Transverse colon (tissue), 4 donors: Measurements from ENCODE around the gene SLC25A10. TPM values are rescaled to one million over a fixed set of nuclear protein-coding genes. Genes with fewer than 3 reads are reported as not detected.
A peak's percentile ranks its signal among the peaks of the same experiment; 100 is the strongest.

Experiments used
- DNase-seq: peaks from one replicate; pipeline ENCODE4 v3.0.0-alpha.2; 2019
- H3K27ac ChIP-seq, 4 donors: fragments of 200-600 bp; sonication (generic); 2 replicates each; pipeline ENCODE4 v1.5.1; 2016 to 2018; ENCODE audit warnings: inconsistent platforms in 4 of 4
- H3K27me3 ChIP-seq: fragments of 200-600 bp; sonication (generic); 2 replicates; pipeline ENCODE4 v1.5.1; 2017; ENCODE audit warnings: inconsistent platforms
- H3K36me3 ChIP-seq, 4 donors: fragments of 200-600 bp; sonication (generic); 2 replicates each; pipeline ENCODE4 v1.5.1; 2017 to 2019; ENCODE audit warnings: inconsistent platforms in 4 of 4
- H3K4me1 ChIP-seq, 4 donors: fragments of 200-600 bp; sonication (generic); 2 replicates each; pipeline ENCODE4 v1.5.1; 2017 to 2020; ENCODE audit warnings: inconsistent platforms in 4 of 4
- H3K4me3 ChIP-seq, 4 donors: fragments of 200-600 bp; sonication (generic); 1 replicate in 1 of 4; 2 replicates in 3 of 4; pipeline versions ENCODE4 v1.5.1 to v1.6.1; 2017 to 2019; ENCODE audit warnings: inconsistent platforms in 4 of 4
- H3K9me3 ChIP-seq, 2 donors: fragments of 200-600 bp; sonication (generic); 2 replicates each; pipeline ENCODE4 v1.5.1; 2017 to 2019; ENCODE audit warnings: inconsistent platforms in 2 of 2
- EP300 ChIP-seq: sonication (generic); formaldehyde crosslinking; IDR thresholded peaks from one replicate; pipeline ENCODE4 v1.6.1; 2017; ENCODE audit warnings: antibody characterized with exemption, low read depth
- POLR2A ChIP-seq: fragments of 450-650 bp; IDR thresholded peaks from one replicate; pipeline ENCODE4 v1.6.1; 2016; ENCODE audit warnings: antibody characterized with exemption, mild to moderate bottlenecking, moderate library complexity
- POLR2AphosphoS5 ChIP-seq, 3 donors: sonication (generic); formaldehyde crosslinking; IDR thresholded peaks; one replicate each; pipeline ENCODE4 v1.6.1; 2016; ENCODE audit warnings: antibody characterized with exemption in 3 of 3
- WGBS, 2 donors: methylation state at CpG; one replicate each; pipeline ENCODE4 v1.1.5; 2018; ENCODE audit warnings: low coverage in 1 of 2; 5-methylcytosine and 5-hydroxymethylcytosine counted together
- in situ Hi-C, 4 donors: fragments of 200-750 bp; cut with MboI; loops; one replicate each; pipeline versions ENCODE4 v1.15.0 to v1.15.1; 2017; ENCODE audit warnings: low sequenced_read_pairs in 3 of 4, low pct_ligation_motif_present in 1 of 4, low pct_unique_long_range_greater_than_20kb in 1 of 4
- intact Hi-C: fragments of 100-400 bp; cut with DNase I; formaldehyde crosslinking; loops from one replicate; pipeline ENCODE4 v1.15.1; 2023; ENCODE audit warnings: low total_unique reads
- total RNA-seq, 4 donors: library from RNA; depleted of rRNA; stranded (reverse); fragments of >200 nt; gene quantifications; one replicate each; pipeline ENCODE4 v1.1.0, GENCODE V29; 2016
- TF ChIP-seq, protein P1 (sequence below), 5 experiments: fragments of 200-600 bp in 3 of 5; fragments of 450-650 bp in 2 of 5; sonication (generic) in 3 of 5; IDR thresholded peaks; 1 replicate in 2 of 5; 2 replicates in 3 of 5; pipeline ENCODE4 v1.5.1; 2016 to 2017; ENCODE audit warnings: antibody characterized with exemption in 5 of 5, inconsistent platforms in 3 of 5, mild to moderate bottlenecking in 2 of 5, moderate library complexity in 1 of 5

The SLC25A10 gene
- total RNA-seq, 4 donors from 2014 or later = 25.1 to 64.8 (median 46.6) TPM

DNA sequence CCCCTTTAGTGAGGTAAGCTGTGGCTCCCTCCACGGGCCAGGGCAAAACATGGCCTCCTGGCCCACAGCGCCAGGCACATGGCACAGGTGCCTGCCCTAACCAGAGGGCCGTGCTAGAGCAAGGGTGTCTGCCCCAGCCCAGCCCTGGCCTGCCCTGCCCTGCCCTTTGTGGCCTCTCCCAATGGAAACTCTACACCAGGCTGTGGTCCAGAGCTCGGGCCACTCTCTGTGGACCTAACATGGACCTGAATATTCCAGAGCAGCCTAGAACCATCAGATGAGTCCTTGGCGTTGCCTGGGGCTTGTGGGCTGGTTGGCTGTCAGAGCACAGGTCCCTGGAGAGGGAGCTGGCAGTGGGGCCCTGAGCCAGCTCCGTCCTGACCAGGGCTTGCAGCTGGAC lies 16.9 kb upstream of the SLC25A10 start:
- Histone ChIP-seq H3K9me3 (no peaks in the 10 kb centered on the region), H3K27ac (no peak overlapping the region), H3K4me1 (no peaks in the 10 kb centered on the region), H3K27me3 (no peaks in the 10 kb centered on the region), H3K36me3 (peaks cover 0 to 73% (median 28%) of the 10 kb centered on the region in 4 donors), H3K4me3 (no peak overlapping the region)
- in situ Hi-C loops (no loop called here), intact Hi-C loops (no loop called here)
- WGBS, 2 donors = 93% methylated on average over 6 of the region's 6 CpGs; no CpG with 5 or more reads in 1 of the 2 donors
- DNase-seq = no peak
- TF ChIP-seq, protein P1, sequence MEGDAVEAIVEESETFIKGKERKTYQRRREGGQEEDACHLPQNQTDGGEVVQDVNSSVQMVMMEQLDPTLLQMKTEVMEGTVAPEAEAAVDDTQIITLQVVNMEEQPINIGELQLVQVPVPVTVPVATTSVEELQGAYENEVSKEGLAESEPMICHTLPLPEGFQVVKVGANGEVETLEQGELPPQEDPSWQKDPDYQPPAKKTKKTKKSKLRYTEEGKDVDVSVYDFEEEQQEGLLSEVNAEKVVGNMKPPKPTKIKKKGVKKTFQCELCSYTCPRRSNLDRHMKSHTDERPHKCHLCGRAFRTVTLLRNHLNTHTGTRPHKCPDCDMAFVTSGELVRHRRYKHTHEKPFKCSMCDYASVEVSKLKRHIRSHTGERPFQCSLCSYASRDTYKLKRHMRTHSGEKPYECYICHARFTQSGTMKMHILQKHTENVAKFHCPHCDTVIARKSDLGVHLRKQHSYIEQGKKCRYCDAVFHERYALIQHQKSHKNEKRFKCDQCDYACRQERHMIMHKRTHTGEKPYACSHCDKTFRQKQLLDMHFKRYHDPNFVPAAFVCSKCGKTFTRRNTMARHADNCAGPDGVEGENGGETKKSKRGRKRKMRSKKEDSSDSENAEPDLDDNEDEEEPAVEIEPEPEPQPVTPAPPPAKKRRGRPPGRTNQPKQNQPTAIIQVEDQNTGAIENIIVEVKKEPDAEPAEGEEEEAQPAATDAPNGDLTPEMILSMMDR (IDR thresholded peaks at IDR 0.05) = no peak
- TF ChIP-seq POLR2AphosphoS5 (IDR thresholded peaks at IDR 0.05) (no peak), EP300 (no peak), POLR2A (no peak)

DNA sequence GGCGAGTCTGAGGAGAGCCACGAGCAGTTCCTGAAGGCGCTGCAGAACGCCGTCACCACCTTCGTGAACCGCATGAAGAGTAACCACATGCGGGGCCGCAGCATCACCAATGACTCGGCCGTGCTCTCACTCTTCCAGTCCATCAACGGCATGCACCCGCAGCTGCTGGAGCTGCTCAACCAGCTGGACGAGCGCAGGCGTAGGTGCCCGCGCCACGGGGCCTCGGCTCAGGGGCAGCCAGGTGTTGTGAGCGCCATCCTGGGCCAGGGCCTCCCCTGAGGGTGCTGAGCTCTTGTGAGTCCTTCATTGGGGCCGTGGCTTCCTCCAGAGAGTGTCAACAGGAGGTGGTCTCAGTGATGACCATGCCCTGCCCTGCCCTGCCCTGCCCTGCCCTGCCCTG lies 16.3 kb upstream of the SLC25A10 start:
- Histone ChIP-seq H3K27ac (no peak overlapping the region), H3K4me3 (no peak overlapping the region), H3K4me1 (peaks cover 0 to 4% (median 0%) of the 10 kb centered on the region in 4 donors), H3K36me3 (peaks cover 0 to 73% (median 28%) of the 10 kb centered on the region in 4 donors), H3K9me3 (no peaks in the 10 kb centered on the region), H3K27me3 (no peaks in the 10 kb centered on the region)
- DNase-seq = no peak
- intact Hi-C loops = no loop called here
- 88% methylated on average over 18 of the region's 22 CpGs; no CpG with 5 or more reads in 1 of the 2 donors for WGBS, 2 donors
- in situ Hi-C loops = no loop called here
- TF ChIP-seq EP300 (no peak), POLR2AphosphoS5 (IDR thresholded peaks at IDR 0.05) (peak in 1 of 3 donors; percentile 4)

DNA sequence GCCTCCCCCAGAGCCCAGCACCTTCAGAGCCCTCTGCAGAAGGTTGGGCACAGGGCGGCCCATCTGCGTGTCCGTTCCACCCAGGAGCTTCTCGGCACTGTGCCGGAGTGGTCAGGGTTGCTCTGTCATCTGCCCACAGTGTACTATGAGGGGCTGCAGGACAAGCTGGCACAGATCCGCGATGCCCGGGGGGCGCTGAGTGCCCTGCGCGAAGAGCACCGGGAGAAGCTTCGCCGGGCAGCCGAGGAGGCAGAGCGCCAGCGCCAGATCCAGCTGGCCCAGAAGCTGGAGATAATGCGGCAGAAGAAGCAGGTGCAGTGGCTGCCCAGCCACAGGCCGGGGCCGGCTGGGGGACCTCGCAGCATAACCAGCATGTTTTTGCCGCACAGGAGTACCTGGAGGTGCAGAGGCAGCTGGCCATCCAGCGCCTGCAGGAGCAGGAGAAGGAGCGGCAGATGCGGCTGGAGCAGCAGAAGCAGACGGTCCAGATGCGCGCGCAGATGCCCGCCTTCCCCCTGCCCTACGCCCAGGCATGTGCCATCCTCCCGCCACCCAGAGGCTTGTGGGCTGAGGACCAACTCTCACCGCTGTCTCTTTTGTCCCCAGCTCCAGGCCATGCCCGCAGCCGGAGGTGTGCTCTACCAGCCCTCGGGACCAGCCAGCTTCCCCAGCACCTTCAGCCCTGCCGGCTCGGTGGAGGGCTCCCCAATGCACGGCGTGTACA lies 15.7 kb upstream of the SLC25A10 start:
- in situ Hi-C loops = no loop called here

DNA sequence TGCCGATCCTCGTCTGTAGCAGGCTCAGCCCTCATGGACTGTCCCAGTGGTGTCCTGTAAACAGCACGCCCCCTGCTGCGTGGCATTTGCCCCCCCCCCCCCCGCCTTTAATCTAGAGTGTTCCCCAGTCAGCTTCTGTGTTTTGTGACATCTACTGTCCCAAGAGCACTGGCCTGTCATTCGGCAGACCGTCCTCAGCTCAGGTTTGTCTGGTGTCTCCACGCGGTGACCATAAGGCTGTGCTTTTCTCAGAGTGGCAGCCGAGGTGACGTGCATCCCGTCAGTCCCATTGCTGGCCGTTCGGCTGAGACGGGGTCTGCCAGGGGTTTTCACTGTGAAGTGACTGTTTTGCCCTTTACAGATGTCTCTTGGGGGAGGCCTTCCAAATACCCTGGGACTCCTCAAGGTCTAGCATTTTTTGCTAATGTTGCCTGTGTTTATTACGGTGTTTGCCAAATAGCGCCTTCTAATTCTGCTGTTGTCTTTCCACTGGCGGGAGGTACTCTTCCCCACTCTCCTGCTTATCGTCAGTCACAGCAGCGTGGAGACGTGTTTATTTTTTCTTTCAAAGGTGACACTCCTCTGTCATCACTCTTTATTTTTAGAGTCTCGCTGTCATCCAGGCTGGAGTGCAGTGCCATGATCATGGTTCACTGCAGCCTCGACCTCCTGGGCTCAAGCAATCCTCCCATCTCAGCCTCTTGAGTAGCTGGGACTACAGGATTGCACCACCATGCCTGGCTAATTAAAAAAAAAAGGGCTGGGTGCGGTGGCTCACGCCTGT lies 14.6 kb upstream of the SLC25A10 start:
- H3K4me1 ChIP-seq = peaks cover 13 to 21% (median 15%) of the 10 kb centered on the region in 4 donors
- in situ Hi-C loops (no loop called here), intact Hi-C loops (no loop called here)
- TF ChIP-seq EP300 (no peak), POLR2AphosphoS5 (IDR thresholded peaks at IDR 0.05) (no peak), POLR2A (no peak)
- TF ChIP-seq, protein P1 (IDR thresholded peaks at IDR 0.05) = no peak
- H3K4me3 ChIP-seq = no peak overlapping the region
- no peak for DNase-seq
- H3K27me3 ChIP-seq = no peaks in the 10 kb centered on the region
- no peaks in the 10 kb centered on the region for H3K9me3 ChIP-seq
- H3K27ac ChIP-seq = no peak overlapping the region
- WGBS, 2 donors = 76 to 84% methylated on average over 7 to 24 of the region's 25 CpGs
- peaks cover 0 to 60% (median 23%) of the 10 kb centered on the region in 4 donors for H3K36me3 ChIP-seq

More for the DNA sequence above, 15.7 kb upstream of the SLC25A10 start:
- no peak overlapping the region for H3K4me3 ChIP-seq
- no peak overlapping the region for H3K27ac ChIP-seq
- H3K4me1 ChIP-seq = peaks cover 3 to 10% (median 4%) of the 10 kb centered on the region in 4 donors
- WGBS, 2 donors = 95 to 100% methylated on average over 3 to 34 of the region's 40 CpGs
- no peak for DNase-seq
- H3K27me3 ChIP-seq = no peaks in the 10 kb centered on the region
- intact Hi-C loops = no loop called here
- H3K36me3 ChIP-seq = peaks cover 0 to 69% (median 28%) of the 10 kb centered on the region in 4 donors
- TF ChIP-seq POLR2A = no peak
- no peak for TF ChIP-seq EP300
- TF ChIP-seq, protein P1 (IDR thresholded peaks at IDR 0.05) = no peak
- no peak for TF ChIP-seq POLR2AphosphoS5 (IDR thresholded peaks at IDR 0.05)
- no peaks in the 10 kb centered on the region for H3K9me3 ChIP-seq
